HG03139 (cell line): Measurements from ENCODE around the gene SPTY2D1.

Source experiments
- ATAC-seq: cut with Tn5 transposase; IDR thresholded peaks from one replicate; pipeline ENCODE4 v1.9.1; 2021; ENCODE audit not compliant: unreplicated experiment

The SPTY2D1 gene

DNA sequence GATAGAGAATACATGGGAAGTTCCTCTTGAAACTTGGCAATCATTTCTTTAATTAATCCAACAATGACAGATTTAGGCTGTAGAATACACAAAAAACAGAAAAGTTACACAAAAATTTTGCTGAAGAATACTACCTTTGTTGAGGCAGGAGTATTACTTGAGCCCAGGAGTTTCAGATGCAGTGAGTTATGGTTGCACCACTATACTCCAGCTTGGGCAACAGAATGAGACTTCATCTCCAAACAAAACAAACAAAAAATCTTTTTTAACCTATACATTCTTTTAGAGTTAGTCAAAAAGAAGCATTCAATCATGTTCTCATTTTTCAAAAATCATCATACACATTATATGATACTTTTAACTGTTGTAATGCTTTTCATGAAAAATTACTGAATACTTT lies 67.7 kb downstream of the SPTY2D1 start:
- no peak for ATAC-seq

GRCh38 chr11:18564149-18564548 lies 70.0 kb downstream of the SPTY2D1 start:
- ATAC-seq: no peak

- ATAC-seq: no peak
Measured at GRCh38 chr11:18563090-18563730, 70.9 kb downstream of the SPTY2D1 start.
